ENCODE results near the gene PITPNC1.

PITPNC1 gene

DNA sequence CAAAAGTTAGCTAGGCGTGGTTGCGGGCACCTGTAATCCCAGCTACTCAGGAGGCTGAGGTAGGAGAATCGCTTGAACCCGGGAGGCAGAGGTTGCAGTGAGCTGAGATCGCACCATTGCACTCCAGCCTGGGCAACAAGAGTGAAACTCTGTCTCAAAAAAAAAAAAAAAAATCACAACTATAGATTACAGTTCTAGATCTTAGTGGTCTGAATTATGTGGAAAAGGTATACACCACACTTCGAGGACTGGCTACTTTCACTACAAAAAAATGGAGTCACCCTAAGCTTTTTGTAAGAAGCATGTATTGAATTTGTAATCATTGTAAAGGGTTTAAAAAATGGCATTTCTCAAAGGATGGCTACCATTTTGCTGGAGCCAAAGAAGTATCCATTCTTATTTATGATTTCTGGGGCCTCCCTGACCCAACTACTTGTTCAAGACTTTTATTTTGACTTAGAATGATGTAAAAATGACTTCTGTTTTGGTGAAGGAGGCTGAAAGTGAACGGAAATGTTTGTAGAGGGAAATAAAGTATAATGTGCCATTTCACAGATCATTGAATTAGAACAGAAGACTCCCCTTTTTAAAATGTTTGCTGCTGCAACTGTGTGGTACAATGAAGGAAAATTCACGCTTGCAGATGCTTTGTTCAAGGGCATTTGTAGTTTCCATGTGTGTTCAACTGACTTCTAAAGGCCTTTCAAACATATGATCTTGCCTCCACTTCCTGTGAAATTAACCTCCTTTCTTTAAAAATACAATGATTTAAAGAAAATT is 303.6 kb downstream of the PITPNC1 start:
- Histone ChIP-seq H3K27me3 (replicated peaks; ENCODE audit: insufficient read depth, low read length) (no peaks in the 10 kb centered on the region), H3K4me3 (ENCODE audit: low read length) (0 out of 2 replicates have a peak overlapping the region, but pooled peaks have one; percentile 54), H3K79me2 (ENCODE audit: low read length) (no peaks in the 10 kb centered on the region), H3K36me3 (replicated peaks; ENCODE audit: insufficient read depth, low read length) (no peaks in the 10 kb centered on the region), H3K27ac (ENCODE audit: low read length) (peak overlapping the region; percentile 87; the same call in 1 of the 2 replicates), H3K4me1 (ENCODE audit: low read length) (peaks cover 35% of the 10 kb centered on the region), H3K9me2 (replicated peaks; ENCODE audit: insufficient read depth, low read length) (no peaks in the 10 kb centered on the region), H3K4me2 (ENCODE audit: low read depth, low read length) (peak overlapping the region; percentile 87), H3F3A (ENCODE audit: insufficient read depth, low read length) (peaks cover 24% of the 10 kb centered on the region), H3K9me3 (replicated peaks; ENCODE audit: insufficient read depth, low read length) (no peaks in the 10 kb centered on the region), H4K20me1 (ENCODE audit: insufficient read depth, low read length) (no peaks in the 10 kb centered on the region), H3K9ac (ENCODE audit: low read length) (no peak overlapping the region; the same call in 1 of the 2 replicates), H2AFZ (ENCODE audit: low read length) (peak overlapping the region; percentile 62)
- TF ChIP-seq CTCF (IDR thresholded peaks at IDR 0.05; ENCODE audit: low read length) (no peak), EZH2 (optimal IDR thresholded peaks at IDR 0.05; ENCODE audit: low read depth, low read length) (no peak), EZH2phosphoT487 (IDR thresholded peaks at IDR 0.05; ENCODE audit: low read length) (no peak)
- no peak for DNase-seq

DNA sequence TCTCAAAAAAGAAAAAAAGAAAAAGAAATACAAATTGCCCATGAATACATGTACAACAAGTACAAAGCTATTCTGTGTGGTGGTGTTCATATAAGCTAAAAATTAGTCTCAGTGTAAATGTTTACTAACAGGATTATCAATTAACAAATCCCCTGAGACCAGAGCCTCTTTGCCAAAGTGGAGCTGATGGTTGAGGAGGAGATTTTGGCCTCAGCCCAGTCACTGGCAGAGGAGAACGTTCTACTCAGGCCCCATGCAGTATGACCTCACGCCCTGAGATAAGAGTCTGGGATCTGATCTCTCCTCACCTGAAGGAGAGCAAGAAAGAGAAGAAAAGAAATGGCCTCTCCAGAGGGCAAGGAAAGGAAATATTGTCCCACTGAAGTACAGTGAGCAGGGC is 305.1 kb downstream of the PITPNC1 start:
- H3K9me3 ChIP-seq (replicated peaks; ENCODE audit: insufficient read depth, low read length), result no peaks in the 10 kb centered on the region

DNA sequence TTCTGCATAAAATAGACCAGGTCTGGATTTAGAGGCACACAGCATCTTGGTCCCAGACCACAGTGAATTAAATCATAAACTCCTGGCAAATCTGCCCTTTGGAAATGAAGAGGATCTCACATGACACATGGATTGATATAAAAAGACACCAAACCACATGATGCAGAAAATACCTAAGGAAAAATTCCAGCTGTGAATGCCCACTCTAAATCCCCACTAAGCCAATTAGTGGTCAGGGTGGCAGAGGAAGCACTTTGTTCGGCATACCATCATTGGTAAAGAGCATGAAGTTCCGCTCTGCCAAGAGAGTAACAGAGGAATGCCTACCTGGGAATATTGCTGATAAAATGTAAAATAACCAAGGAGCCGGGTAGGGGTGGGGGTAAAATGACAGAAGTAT is 308.3 kb downstream of the PITPNC1 start:
- H3K36me3 ChIP-seq (replicated peaks; ENCODE audit: insufficient read depth, low read length), result no peaks in the 10 kb centered on the region
- H3K4me1 ChIP-seq (ENCODE audit: low read length), result peaks cover 23% of the 10 kb centered on the region
- no peak overlapping the region for H3K9ac ChIP-seq (ENCODE audit: low read length)
- H3K9me2 ChIP-seq (replicated peaks; ENCODE audit: insufficient read depth, low read length), result no peaks in the 10 kb centered on the region
- TF ChIP-seq EZH2phosphoT487 (IDR thresholded peaks at IDR 0.05; ENCODE audit: low read length) (no peak), EZH2 (optimal IDR thresholded peaks at IDR 0.05; ENCODE audit: low read depth, low read length) (no peak), CTCF (IDR thresholded peaks at IDR 0.05; ENCODE audit: low read length) (no peak)
- no peak for DNase-seq
- no peak overlapping the region for H2AFZ ChIP-seq (ENCODE audit: low read length)
- no peaks in the 10 kb centered on the region for H3K9me3 ChIP-seq (replicated peaks; ENCODE audit: insufficient read depth, low read length)
- H3K4me3 ChIP-seq (ENCODE audit: low read length), result no peak overlapping the region
- H4K20me1 ChIP-seq (ENCODE audit: insufficient read depth, low read length), result no peaks in the 10 kb centered on the region
- H3K79me2 ChIP-seq (ENCODE audit: low read length), result no peaks in the 10 kb centered on the region
- peaks cover 5% of the 10 kb centered on the region; the same call in 1 of the 2 replicates for H3F3A ChIP-seq (ENCODE audit: insufficient read depth, low read length)
- no peaks in the 10 kb centered on the region for H3K27me3 ChIP-seq (replicated peaks; ENCODE audit: insufficient read depth, low read length)
- no peak overlapping the region for H3K4me2 ChIP-seq (ENCODE audit: low read depth, low read length)
- H3K27ac ChIP-seq (ENCODE audit: low read length), result no peak overlapping the region

More for the DNA sequence above, 305.1 kb downstream of the PITPNC1 start:
- H2AFZ ChIP-seq (ENCODE audit: low read length), result no peak overlapping the region
- peaks cover 24% of the 10 kb centered on the region for H3F3A ChIP-seq (ENCODE audit: insufficient read depth, low read length)
- no peak overlapping the region for H3K27ac ChIP-seq (ENCODE audit: low read length)
- no peaks in the 10 kb centered on the region for H3K27me3 ChIP-seq (replicated peaks; ENCODE audit: insufficient read depth, low read length)
- H3K9me2 ChIP-seq (replicated peaks; ENCODE audit: insufficient read depth, low read length), result no peaks in the 10 kb centered on the region
- no peak overlapping the region for H3K4me2 ChIP-seq (ENCODE audit: low read depth, low read length)
- no peak overlapping the region for H3K4me3 ChIP-seq (ENCODE audit: low read length)
- TF ChIP-seq EZH2 (optimal IDR thresholded peaks at IDR 0.05; ENCODE audit: low read depth, low read length) (no peak), CTCF (IDR thresholded peaks at IDR 0.05; ENCODE audit: low read length) (no peak), EZH2phosphoT487 (IDR thresholded peaks at IDR 0.05; ENCODE audit: low read length) (no peak)
- no peaks in the 10 kb centered on the region for H4K20me1 ChIP-seq (ENCODE audit: insufficient read depth, low read length)
- peaks cover 34% of the 10 kb centered on the region for H3K4me1 ChIP-seq (ENCODE audit: low read length)
- DNase-seq, result no peak
- H3K36me3 ChIP-seq (replicated peaks; ENCODE audit: insufficient read depth, low read length), result no peaks in the 10 kb centered on the region
- no peak overlapping the region for H3K9ac ChIP-seq (ENCODE audit: low read length)
- H3K79me2 ChIP-seq (ENCODE audit: low read length), result no peaks in the 10 kb centered on the region
